SK-N-MC (cell line): Measurements from ENCODE around the gene TANC1.

Experiments used
- EZH2 ChIP-seq: fragments of 200-600 bp; sonication (generic); IDR thresholded peaks from one replicate; pipeline ENCODE4 v1.6.1; 2017; ENCODE audit warnings: antibody characterized with exemption
- POLR2AphosphoS5 ChIP-seq: IDR thresholded peaks from 2 replicates; pipeline ENCODE4 v1.6.1; 2012; ENCODE audit warnings: mild to moderate bottlenecking, low read depth, low read length, borderline replicate concordance

DNA sequence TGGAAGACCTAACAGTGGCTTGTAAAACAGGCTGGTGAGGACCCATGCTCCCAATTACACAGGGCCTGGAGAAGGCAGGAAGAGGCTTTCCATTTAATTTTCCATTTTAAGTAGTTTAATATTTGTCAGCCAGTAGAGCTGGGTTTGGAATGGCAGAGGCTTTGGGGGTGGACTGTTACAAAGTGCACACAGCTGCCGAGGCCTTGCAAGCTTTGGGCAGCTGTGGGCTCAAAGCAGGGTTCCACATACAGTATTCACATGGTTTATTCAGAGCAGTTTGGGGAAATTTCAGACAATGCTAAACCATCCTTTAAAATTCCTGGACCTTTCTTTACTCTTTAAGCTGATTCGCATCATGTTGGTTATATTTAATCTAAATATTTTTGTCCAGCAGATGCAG is 185.5 kb downstream of the TANC1 start:
- TF ChIP-seq POLR2AphosphoS5: no peak
- TF ChIP-seq EZH2: no peak
